Hypothalamus (tissue), 51 donors: ENCODE results near the gene ABL1.
"Not testable (repeated sequence)": the region's sequence is repeated elsewhere in the genome, so short reads cannot be mapped to it uniquely, and the experiment has no call there.

Experiments
- DNase-seq, 51 donors: peaks; one replicate each; lab custom pipeline; 2025; lab: John Stamatoyannopoulos, UW

Gene ABL1

DNA sequence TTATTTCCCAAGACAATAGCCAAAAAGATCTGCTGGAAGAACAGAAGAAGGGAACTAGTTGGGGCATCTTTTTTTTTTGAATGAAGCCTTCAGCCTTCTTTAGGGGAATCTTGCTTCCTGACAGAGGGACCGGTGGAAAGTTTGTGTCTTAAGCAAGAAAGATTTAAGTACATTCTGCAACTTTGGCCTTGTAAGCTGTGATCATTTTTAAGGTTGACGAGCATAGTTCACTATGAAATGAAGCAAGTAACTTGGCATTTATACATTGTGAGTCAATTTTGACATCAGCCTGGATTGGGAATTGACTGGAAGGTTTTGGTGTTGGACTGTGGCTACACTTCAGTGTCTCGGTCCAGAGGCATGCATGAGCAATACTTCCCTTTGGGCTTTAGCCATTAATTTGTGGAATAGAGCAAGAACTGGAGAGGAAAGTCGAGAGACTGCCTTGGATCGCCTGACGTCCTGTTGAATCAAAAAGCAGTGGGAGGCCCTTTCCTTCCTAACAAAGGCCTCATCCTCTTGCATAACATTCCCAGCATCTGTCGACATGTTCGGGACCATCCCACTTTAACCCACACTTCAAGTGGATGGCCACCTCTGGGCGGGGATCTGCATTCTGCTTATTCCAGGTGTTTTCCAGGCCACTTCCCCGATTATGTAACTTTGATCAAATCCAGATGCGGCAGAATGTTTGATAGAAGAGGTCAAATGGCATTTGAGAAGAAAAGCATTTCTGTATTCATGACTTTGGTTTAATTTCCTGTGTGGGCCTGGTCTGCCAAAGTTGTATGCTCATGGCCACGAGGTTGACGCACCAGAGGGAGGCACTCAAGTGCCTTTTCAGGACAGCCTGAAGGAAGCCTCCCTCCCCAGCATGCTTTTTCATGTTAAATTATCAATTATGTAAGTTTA, 12.5 kb downstream of the ABL1 start:
- peak in 6 of 51 donors; percentile 27 to 58 (median 41) for DNase-seq

DNA sequence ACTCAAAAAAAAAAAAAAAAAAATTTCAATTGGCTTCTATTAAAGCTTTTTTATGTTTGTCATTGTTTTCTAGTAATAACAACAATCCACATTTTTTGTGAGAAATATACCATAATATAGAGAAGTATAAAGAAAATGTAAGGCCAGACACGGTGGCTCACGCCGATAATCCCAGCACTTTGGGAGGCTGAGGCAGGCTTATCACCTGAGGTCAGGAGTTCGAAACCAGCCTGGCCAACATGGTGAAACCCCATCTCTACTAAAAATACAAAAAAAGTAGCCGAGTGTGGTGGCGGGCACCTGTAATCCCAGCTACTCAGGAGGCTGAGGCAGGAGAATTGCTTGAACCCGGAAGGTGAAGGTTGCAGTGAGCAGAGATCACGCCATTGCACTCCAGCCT, 13.5 kb downstream of the ABL1 start:
- DNase-seq, result not testable (repeated sequence)

GRCh38 chr9:130849356-130849755, 14.3 kb downstream of the ABL1 start:
- no peak for DNase-seq

DNA sequence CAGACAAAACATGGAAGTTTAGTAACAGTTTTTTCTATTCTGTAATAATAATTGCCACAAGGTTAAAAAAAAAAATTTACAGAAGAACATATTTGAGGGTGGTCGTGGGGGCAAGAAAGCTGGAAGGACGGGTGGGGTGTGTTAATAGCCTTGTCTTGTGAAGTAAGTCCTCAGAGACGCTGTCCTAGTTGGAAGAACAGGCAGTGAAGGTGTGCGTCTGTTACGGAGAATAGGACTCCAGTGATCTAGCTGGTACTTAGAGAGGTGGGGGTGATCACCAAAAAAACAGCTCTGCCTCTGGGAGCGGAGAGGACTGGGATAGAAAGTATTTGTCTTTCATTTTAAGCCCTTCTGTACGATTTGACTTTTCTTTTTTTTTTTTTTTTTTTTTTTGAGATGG, 17.7 kb downstream of the ABL1 start:
- no peak for DNase-seq

GRCh38 chr9:130854092-130854491, 19.0 kb downstream of the ABL1 start:
- DNase-seq, result no peak

DNA sequence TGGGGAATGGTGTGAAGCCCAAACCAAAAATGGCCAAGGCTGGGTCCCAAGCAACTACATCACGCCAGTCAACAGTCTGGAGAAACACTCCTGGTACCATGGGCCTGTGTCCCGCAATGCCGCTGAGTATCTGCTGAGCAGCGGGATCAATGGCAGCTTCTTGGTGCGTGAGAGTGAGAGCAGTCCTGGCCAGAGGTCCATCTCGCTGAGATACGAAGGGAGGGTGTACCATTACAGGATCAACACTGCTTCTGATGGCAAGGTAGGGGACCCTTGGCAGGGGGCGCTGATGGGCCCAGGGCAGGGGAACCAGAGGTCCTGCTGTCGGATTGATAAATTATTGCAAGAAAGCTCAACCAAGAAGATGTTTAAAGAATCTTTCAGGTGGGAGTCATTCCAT, 19.8 kb downstream of the ABL1 start:
- no peak for DNase-seq

DNA sequence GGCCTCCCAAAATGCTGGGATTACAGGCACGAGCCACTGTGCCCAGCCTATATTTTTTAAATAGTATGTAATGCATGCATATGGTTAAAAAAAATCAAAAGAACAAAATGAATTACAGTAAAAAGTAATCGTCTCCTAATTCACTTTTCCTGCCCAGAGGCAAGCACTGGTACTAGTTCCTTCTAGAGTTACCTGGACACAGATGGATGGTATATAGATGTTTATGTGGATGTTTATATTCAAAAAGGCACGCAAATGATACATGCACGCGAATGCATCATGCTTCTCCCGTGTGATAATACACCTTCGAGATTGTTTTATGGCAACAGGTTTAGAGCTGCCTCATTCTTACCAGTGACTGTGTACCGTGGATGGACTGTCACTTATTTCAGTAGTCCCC, 21.4 kb downstream of the ABL1 start:
- DNase-seq, result no peak

- DNase-seq, result peak in 1 of 51 donors; percentile 26
Observed at GRCh38 chr9:130857864-130858738, 23.0 kb downstream of the ABL1 start.

DNA sequence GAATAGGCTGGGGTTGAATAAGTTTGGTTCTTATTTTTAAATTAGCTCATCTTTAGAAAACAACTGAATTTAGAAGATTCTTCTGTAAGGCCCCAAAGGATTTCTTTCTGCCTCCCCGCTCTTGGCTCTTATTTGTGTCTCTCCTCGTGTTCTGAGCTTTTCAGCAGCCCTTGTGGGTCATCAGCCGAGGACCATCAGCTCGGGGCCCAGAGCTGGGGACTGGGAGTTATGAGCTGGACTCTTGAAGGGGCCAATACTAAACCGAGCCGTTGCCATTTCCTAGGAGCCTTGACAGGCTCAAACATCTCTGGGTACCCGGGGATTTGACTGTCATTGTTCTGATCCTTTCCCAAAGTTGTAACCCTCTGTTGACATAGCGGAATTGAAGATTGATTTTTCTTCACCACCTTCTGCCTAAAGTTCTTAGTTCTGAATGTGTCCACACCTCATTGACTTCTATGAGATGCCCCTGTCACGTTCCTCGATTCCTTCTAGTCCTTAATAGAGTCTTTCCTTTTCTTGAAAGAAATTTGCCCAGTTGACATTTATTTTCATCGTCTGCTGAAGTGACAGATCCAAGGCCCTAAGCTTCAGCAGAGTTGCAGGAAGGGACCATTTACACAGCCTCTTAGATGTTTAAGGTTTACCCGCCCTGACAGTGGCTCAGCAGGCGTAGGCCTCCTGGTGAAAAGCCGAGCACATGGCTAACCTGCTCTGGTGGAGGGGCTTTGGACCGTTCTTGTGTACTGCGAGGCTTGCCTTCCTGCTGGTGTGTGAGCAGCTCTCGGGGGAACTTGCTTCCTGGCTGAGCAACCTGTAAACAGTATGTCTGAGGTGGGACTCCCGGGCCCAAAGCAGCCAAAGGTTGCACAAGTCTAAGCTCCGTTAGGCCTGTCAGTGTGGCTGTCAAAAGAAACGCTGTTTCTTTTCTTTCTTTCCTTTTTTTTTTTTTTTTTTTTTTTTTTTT, 24.0 kb downstream of the ABL1 start:
- no peak for DNase-seq

DNA sequence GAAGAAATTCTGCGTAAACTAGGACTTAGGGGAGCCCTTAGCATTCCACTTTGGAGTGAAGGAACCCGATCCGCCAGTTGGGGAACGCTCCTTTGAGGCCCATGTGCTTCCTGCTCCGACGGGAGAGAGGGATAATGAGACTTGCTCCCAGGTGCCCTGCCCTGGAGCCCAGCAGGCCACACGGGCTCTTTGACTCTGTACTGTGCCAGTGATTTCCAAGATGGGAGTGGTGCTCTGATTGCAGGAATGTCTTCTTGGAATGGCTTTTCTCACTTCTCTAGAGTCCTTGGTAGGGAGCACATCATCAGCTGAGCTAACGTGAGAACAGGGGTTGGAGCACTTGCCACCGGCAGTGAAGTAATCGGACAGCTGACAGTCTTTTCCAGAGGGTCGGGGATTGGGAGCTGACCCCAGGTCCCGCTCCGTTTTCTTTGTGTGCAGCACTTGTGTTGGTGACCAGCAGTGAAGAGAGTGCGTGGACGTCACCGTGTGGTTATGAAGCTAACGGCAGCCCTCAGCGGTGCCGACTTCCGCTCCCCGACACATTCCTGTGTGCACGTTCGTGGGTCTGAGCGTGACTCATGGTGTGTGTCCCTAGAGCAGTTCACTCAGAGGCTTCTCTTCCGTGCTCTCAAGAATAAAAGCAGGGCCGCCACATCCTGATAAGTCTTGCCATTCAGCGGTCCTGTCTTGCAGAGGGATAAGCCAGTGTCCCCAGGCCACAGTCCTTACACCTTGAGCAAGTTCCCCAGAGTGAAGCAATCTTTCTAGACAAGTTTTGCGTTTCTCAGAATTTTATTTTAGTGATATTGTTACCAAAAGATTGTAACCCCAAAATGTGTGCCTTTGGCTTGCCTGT, 25.6 kb downstream of the ABL1 start:
- DNase-seq, result peak in 18 of 51 donors; percentile 29 to 57 (median 40)

DNA sequence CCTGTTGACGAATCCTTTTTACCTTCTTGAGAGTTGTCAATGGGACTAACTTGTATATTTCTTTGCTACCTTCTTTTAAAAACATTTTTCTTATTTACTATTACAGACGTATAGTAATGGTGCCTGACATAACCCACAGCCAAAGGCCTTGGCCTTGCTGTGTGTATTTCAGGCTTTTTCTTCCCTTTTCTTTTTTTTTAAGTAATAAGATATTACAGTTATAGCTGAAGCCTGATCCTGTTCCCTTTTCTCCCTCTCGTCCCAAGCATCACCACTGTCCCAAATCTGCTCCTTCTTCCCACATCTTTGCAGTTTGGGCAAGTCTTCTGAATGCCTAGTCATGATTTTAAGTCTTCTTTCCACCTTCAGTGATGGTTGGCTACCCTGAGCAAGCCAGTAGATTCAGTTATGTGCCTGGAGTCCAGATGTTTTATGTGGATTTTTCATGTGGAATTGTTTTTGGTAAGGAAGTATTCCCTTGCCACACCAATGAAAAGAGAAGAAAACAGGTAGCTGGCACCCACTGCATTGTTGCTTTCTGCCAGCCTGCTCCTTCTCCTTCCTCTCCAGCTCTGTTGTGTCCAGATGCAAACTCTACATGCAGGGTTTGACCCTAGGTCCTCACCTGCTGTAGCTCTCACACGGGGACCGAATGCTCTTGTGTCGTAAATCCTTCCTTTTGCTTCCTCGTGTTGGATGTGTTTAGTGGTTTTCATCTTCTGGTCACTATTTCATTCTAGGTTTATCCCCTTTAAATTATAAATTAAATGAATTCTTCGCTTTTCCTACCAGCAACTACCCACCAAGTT, 26.5 kb downstream of the ABL1 start:
- DNase-seq, result no peak

DNA sequence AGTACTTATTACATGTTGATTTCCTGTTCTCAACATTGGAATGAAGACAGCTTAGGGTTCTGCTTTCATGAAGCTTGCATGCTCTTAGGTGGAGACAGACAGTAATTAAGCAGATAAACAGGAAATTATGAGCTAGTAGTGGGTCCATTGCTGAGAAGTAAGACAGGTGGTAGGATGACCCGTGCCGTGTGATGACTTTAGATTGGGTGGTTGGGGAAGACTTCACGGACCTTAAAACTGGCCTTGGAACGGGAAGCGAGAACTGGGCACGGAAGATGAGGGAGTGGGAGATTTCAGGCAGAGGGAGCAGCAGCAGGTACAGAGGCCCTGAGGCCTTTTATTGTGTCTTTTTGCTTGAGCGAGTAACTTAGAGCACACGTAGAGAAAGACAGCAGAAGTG, 27.2 kb downstream of the ABL1 start:
- no peak for DNase-seq

GRCh38 chr9:130862747-130863146, 27.7 kb downstream of the ABL1 start:
- DNase-seq, result no peak

- DNase-seq, result no peak
Observed at GRCh38 chr9:130864541-130864940, 29.5 kb downstream of the ABL1 start.

- no peak for DNase-seq
Observed at GRCh38 chr9:130865921-130866320, 30.9 kb downstream of the ABL1 start.

DNA sequence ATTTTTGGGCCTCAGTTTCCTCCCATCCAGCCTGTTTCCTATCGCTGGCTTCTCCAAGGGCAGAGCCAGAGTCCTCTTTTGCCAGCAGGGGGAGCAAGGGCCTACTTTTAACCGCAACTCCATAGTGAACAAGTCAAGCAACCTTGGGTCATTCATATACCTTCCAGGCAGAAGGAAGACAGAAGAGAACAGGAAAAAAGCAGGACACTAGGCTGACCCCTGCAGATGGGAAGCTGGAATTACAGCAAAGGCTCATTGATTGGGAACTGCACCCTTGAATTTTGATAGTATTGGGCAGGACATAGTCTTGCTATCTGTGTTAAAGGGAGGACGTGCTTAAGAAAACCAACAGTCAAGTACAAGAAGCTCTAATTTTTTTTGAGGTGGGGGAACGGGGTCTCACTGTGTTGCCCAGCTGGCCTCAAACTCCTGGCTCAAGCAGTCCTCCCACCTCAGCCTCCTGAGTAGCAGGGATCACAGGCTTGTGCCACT, 31.5 kb downstream of the ABL1 start:
- peak in 24 of 51 donors; percentile 13 to 68 (median 44) for DNase-seq

GRCh38 chr9:130867556-130867955, 32.5 kb downstream of the ABL1 start:
- peak in 7 of 51 donors; percentile 26 to 41 (median 31) for DNase-seq

DNA sequence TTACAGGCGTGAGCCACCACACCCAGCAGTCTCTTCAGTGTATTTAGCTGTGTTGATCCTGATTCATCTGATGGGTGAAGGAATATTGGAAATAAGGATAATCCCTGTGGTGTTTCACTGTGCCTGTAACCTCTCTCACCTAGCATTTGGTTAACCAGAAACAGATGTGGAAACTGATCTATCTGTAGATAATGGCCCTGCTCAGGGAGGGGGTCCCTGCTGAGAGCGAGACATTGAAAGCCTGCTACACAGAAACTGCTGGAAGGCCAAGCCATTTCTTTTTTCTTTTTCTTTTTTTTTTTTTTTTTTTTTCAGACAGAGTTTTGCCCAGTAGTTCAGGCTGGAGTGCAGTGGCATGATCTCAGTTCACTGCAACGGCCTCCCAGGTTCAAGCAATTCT, 33.2 kb downstream of the ABL1 start:
- DNase-seq, result no peak
